DOHH2 (cell line): ENCODE data around the gene ULBP2.

Experiments used
- H3F3A ChIP-seq: fragments of 200-600 bp; sonication (generic), shearing (Covaris generic); 2 replicates; pipeline ENCODE4 v1.6.0; 2016; ENCODE audit warnings: antibody characterized with exemption, mild to moderate bottlenecking; ENCODE audit not compliant: control insufficient read depth, insufficient read depth
- H3K27ac ChIP-seq: fragments of 200-600 bp; sonication (generic); 2 replicates; pipeline ENCODE4 v1.5.1; 2014; ENCODE audit warnings: low read depth, mild to moderate bottlenecking, low read length, moderate library complexity
- H3K27me3 ChIP-seq: fragments of 200-600 bp; sonication (generic); 2 replicates; pipeline ENCODE4 v1.6.1; 2014; ENCODE audit warnings: mild to moderate bottlenecking, low read length, mixed read lengths; ENCODE audit not compliant: control insufficient read depth
- H3K36me3 ChIP-seq: fragments of 200-600 bp; sonication (generic); 2 replicates; pipeline ENCODE4 v1.6.1; 2014; ENCODE audit warnings: mild to moderate bottlenecking, low read length, moderate library complexity, mixed read lengths; ENCODE audit not compliant: control insufficient read depth
- H3K4me1 ChIP-seq: fragments of 200-600 bp; sonication (generic); 2 replicates; pipeline ENCODE4 v1.6.1; 2014; ENCODE audit warnings: mild to moderate bottlenecking, low read length, mixed read lengths; ENCODE audit not compliant: control insufficient read depth
- H3K4me2 ChIP-seq: fragments of 200-600 bp; sonication (generic); 2 replicates; pipeline ENCODE4 v1.6.0; 2014; ENCODE audit warnings: mild to moderate bottlenecking, low read length, moderate library complexity
- H3K4me3 ChIP-seq: fragments of 200-600 bp; sonication (generic); 2 replicates; pipeline ENCODE4 v1.5.1; 2014; ENCODE audit warnings: mild to moderate bottlenecking, low read length, mixed read lengths
- H3K79me2 ChIP-seq: fragments of 200-600 bp; sonication (generic); 2 replicates; pipeline ENCODE4 v1.6.1; 2014; ENCODE audit warnings: mild to moderate bottlenecking, low read length, mixed read lengths; ENCODE audit not compliant: control insufficient read depth
- H3K9me2 ChIP-seq: fragments of 200-600 bp; sonication (generic); replicated peaks from 2 replicates; pipeline ENCODE4 v1.6.1; 2014; ENCODE audit warnings: mild to moderate bottlenecking, low read length, mixed read lengths; ENCODE audit not compliant: control insufficient read depth
- H3K9me3 ChIP-seq: fragments of 200-600 bp; sonication (generic); 2 replicates; pipeline ENCODE4 v1.6.1; 2014; ENCODE audit warnings: antibody characterized with exemption, low read length, mixed read lengths; ENCODE audit not compliant: control insufficient read depth, insufficient read depth
- H4K20me1 ChIP-seq: fragments of 200-600 bp; sonication (generic); 2 replicates; pipeline ENCODE4 v1.6.0; 2014; ENCODE audit warnings: low read depth, mild to moderate bottlenecking, antibody characterized with exemption, low read length, moderate library complexity; ENCODE audit not compliant: control insufficient read depth, insufficient read depth
- CTCF ChIP-seq: fragments of 200-600 bp; sonication (generic); IDR thresholded peaks from one replicate; pipeline ENCODE4 v1.5.1; 2014; ENCODE audit warnings: antibody characterized with exemption, mild to moderate bottlenecking, low read depth, low read length; ENCODE audit not compliant: poor library complexity, severe bottlenecking
- EZH2phosphoT487 ChIP-seq: fragments of 200-600 bp; sonication (generic); IDR thresholded peaks from 2 replicates; pipeline ENCODE4 v1.6.1; 2017; ENCODE audit warnings: borderline replicate concordance, mild to moderate bottlenecking, antibody characterized with exemption, low read length, moderate library complexity, mixed read lengths

The ULBP2 gene

GRCh38 chr6:149977221-149977620, 35.4 kb downstream of the ULBP2 start:
- Histone ChIP-seq H3K27me3 (peaks cover 24% of the 10 kb centered on the region), H3K9me2 (no peaks in the 10 kb centered on the region)

GRCh38 chr6:149978610-149979009, 36.8 kb downstream of the ULBP2 start:
- Histone ChIP-seq H3K36me3 (no peaks in the 10 kb centered on the region), H3F3A (no peaks in the 10 kb centered on the region), H3K27me3 (peaks cover 33% of the 10 kb centered on the region), H3K9me2 (no peaks in the 10 kb centered on the region), H3K79me2 (no peaks in the 10 kb centered on the region), H3K4me3 (no peak overlapping the region), H3K4me1 (no peaks in the 10 kb centered on the region), H3K27ac (no peak overlapping the region), H4K20me1 (no peaks in the 10 kb centered on the region), H3K9me3 (no peaks in the 10 kb centered on the region), H3K4me2 (no peak overlapping the region)
- TF ChIP-seq CTCF (no peak), EZH2phosphoT487 (no peak)

More at GRCh38 chr6:149977221-149977620, 35.4 kb downstream of the ULBP2 start:
- Histone ChIP-seq H3K4me1 (no peaks in the 10 kb centered on the region), H3K79me2 (no peaks in the 10 kb centered on the region), H3K4me3 (no peak overlapping the region), H3K9me3 (no peaks in the 10 kb centered on the region), H3K36me3 (no peaks in the 10 kb centered on the region), H4K20me1 (no peaks in the 10 kb centered on the region), H3F3A (no peaks in the 10 kb centered on the region), H3K27ac (no peak overlapping the region), H3K4me2 (no peak overlapping the region)
- TF ChIP-seq EZH2phosphoT487 (no peak), CTCF (no peak)

GRCh38 chr6:149979293-149979692, 37.5 kb downstream of the ULBP2 start:
- Histone ChIP-seq H3F3A (no peaks in the 10 kb centered on the region), H3K9me2 (no peaks in the 10 kb centered on the region), H3K9me3 (no peaks in the 10 kb centered on the region), H3K79me2 (no peaks in the 10 kb centered on the region), H4K20me1 (no peaks in the 10 kb centered on the region), H3K4me1 (no peaks in the 10 kb centered on the region), H3K4me3 (no peak overlapping the region), H3K27ac (no peak overlapping the region), H3K4me2 (no peak overlapping the region), H3K36me3 (no peaks in the 10 kb centered on the region), H3K27me3 (peaks cover 30% of the 10 kb centered on the region)
- TF ChIP-seq EZH2phosphoT487 (no peak), CTCF (no peak)

GRCh38 chr6:149983145-149983544, 41.3 kb downstream of the ULBP2 start:
- H3K27me3 ChIP-seq, result peaks cover 47% of the 10 kb centered on the region
- TF ChIP-seq EZH2phosphoT487, result no peak
- TF ChIP-seq CTCF, result no peak
- no peaks in the 10 kb centered on the region for H4K20me1 ChIP-seq
- no peaks in the 10 kb centered on the region for H3K79me2 ChIP-seq
- H3K4me1 ChIP-seq, result no peaks in the 10 kb centered on the region
- no peaks in the 10 kb centered on the region for H3F3A ChIP-seq
- no peak overlapping the region for H3K4me2 ChIP-seq
- H3K9me2 ChIP-seq, result no peaks in the 10 kb centered on the region
- no peak overlapping the region for H3K4me3 ChIP-seq
- H3K9me3 ChIP-seq, result no peaks in the 10 kb centered on the region
- no peak overlapping the region for H3K27ac ChIP-seq
- no peaks in the 10 kb centered on the region for H3K36me3 ChIP-seq
